Osteoblast (primary cell): Measurements from ENCODE around the gene ANKRD22. TPM values are rescaled to one million over a fixed set of nuclear protein-coding genes. Genes with fewer than 3 reads are reported as not detected.

Experiments
- DNase-seq: peaks from one replicate; pipeline ENCODE4 v3.0.0; 2011; ENCODE audit warnings: low spot score, mixed read lengths; ENCODE audit not compliant: insufficient read length; ENCODE audit errors: missing footprints
- H2AFZ ChIP-seq: 2 replicates; pipeline ENCODE4 v1.6.0; 2011; ENCODE audit warnings: mild to moderate bottlenecking, low read length
- H3K27ac ChIP-seq: 2 replicates; pipeline ENCODE4 v1.5.1; 2011; ENCODE audit warnings: mild to moderate bottlenecking, low read depth, low read length, moderate library complexity
- H3K27me3 ChIP-seq: 2 replicates; pipeline ENCODE4 v1.6.0; 2012; ENCODE audit warnings: mild to moderate bottlenecking, control low read depth, inconsistent platforms, low read length, moderate library complexity; ENCODE audit not compliant: insufficient read depth
- H3K36me3 ChIP-seq: 2 replicates; pipeline ENCODE4 v1.5.1; 2011; ENCODE audit warnings: mild to moderate bottlenecking, low read length, control low read depth, moderate library complexity; ENCODE audit not compliant: insufficient read depth
- H3K4me1 ChIP-seq: 2 replicates; pipeline ENCODE4 v1.5.1; 2011; ENCODE audit warnings: mild to moderate bottlenecking, low read length, control low read depth, moderate library complexity; ENCODE audit not compliant: insufficient read depth
- H3K4me2 ChIP-seq: 2 replicates; pipeline ENCODE4 v1.6.0; 2011; ENCODE audit warnings: mild to moderate bottlenecking, low read length; ENCODE audit not compliant: insufficient read depth
- H3K4me3 ChIP-seq: fragments of 200-600 bp; sonication (generic); 3 replicates; pipeline ENCODE4 v1.5.1; 2012; ENCODE audit warnings: mild to moderate bottlenecking, low read length, inconsistent platforms; ENCODE audit not compliant: insufficient read depth
- H3K79me2 ChIP-seq: 2 replicates; pipeline ENCODE4 v1.6.0; 2012; ENCODE audit warnings: mild to moderate bottlenecking, low read length, control low read depth, inconsistent platforms; ENCODE audit not compliant: insufficient read depth
- H3K9me3 ChIP-seq: 2 replicates; pipeline ENCODE4 v1.5.1; 2011; ENCODE audit warnings: low read depth, low read length, control low read depth
- H4K20me1 ChIP-seq: 2 replicates; pipeline ENCODE4 v1.6.0; 2012; ENCODE audit warnings: mild to moderate bottlenecking, low read length, control low read depth; ENCODE audit not compliant: insufficient read depth
- CTCF ChIP-seq: IDR thresholded peaks from 2 replicates; pipeline ENCODE4 v1.5.1; 2011; ENCODE audit warnings: mild to moderate bottlenecking, low read depth, low read length, moderate library complexity; ENCODE audit errors: extremely low read depth
- total RNA-seq: library from RNA; depleted of rRNA; stranded (reverse); fragments of >200 nt; gene quantifications from 2 replicates; pipeline ENCODE4 v1.2.3, GENCODE V29; 2012

ANKRD22 gene
- total RNA-seq, 1 donor: under 0.01 TPM

- DNase-seq: no peak
- Histone ChIP-seq H4K20me1 (no peaks in the 10 kb centered on the region), H3K79me2 (no peaks in the 10 kb centered on the region), H3K27ac (no peak overlapping the region), H3K4me2 (no peak overlapping the region), H3K27me3 (no peaks in the 10 kb centered on the region), H3K9me3 (no peaks in the 10 kb centered on the region), H3K36me3 (no peaks in the 10 kb centered on the region), H3K4me1 (no peaks in the 10 kb centered on the region), H3K4me3 (no peak overlapping the region), H2AFZ (no peak overlapping the region)
- no peak for TF ChIP-seq CTCF
These were observed 6.2 kb upstream of the ANKRD22 start for GRCh38 chr10:88857831-88858230.

GRCh38 chr10:88854684-88855083 is 3.0 kb upstream of the ANKRD22 start:
- Histone ChIP-seq H3K9me3 (no peaks in the 10 kb centered on the region), H3K36me3 (no peaks in the 10 kb centered on the region), H3K79me2 (no peaks in the 10 kb centered on the region), H4K20me1 (no peaks in the 10 kb centered on the region), H3K27me3 (no peaks in the 10 kb centered on the region), H3K4me3 (no peak overlapping the region), H2AFZ (no peak overlapping the region), H3K27ac (no peak overlapping the region), H3K4me1 (peaks cover 5% of the 10 kb centered on the region), H3K4me2 (no peak overlapping the region)
- no peak for TF ChIP-seq CTCF
- DNase-seq: no peak

- Histone ChIP-seq H3K27me3 (no peaks in the 10 kb centered on the region), H2AFZ (no peak overlapping the region), H4K20me1 (no peaks in the 10 kb centered on the region), H3K4me3 (no peak overlapping the region), H3K4me2 (no peak overlapping the region), H3K79me2 (no peaks in the 10 kb centered on the region), H3K9me3 (no peaks in the 10 kb centered on the region), H3K36me3 (no peaks in the 10 kb centered on the region), H3K27ac (no peak overlapping the region), H3K4me1 (peaks cover 17% of the 10 kb centered on the region)
- no peak for TF ChIP-seq CTCF
- DNase-seq: no peak
These were observed 1.7 kb upstream of the ANKRD22 start for GRCh38 chr10:88853155-88853881.

- DNase-seq: no peak
- Histone ChIP-seq H3K27me3 (no peaks in the 10 kb centered on the region), H3K36me3 (no peaks in the 10 kb centered on the region), H3K27ac (no peak overlapping the region), H3K4me1 (peaks cover 19% of the 10 kb centered on the region), H3K4me2 (no peak overlapping the region), H3K9me3 (no peaks in the 10 kb centered on the region), H3K4me3 (no peak overlapping the region), H3K79me2 (no peaks in the 10 kb centered on the region), H2AFZ (no peak overlapping the region), H4K20me1 (no peaks in the 10 kb centered on the region)
- TF ChIP-seq CTCF: no peak
These were observed 683 bp upstream of the ANKRD22 start for GRCh38 chr10:88852327-88852726.
